Esophagus squamous epithelium (tissue), 4 donors: Measurements from ENCODE around the gene KCNK1.

Source experiments
- CTCF ChIP-seq, 6 experiments: fragments of 450-650 bp in 4 of 6; fragments of 200-600 bp in 2 of 6; sonication (generic) in 2 of 6; IDR thresholded peaks; one replicate each; pipeline ENCODE4 v1.5.1; 2016 to 2019; ENCODE audit warnings: antibody characterized with exemption in 6 of 6, mild to moderate bottlenecking in 4 of 6, moderate library complexity in 4 of 6
- POLR2A ChIP-seq, 4 donors: fragments of 450-650 bp; IDR thresholded peaks; one replicate each; pipeline ENCODE4 v1.6.1; 2017; ENCODE audit warnings: antibody characterized with exemption in 4 of 4, mild to moderate bottlenecking in 4 of 4, moderate library complexity in 3 of 4

- TF ChIP-seq CTCF (IDR thresholded peaks at IDR 0.05), result no peak
- no peak for TF ChIP-seq POLR2A (IDR thresholded peaks at IDR 0.05)
Measured at GRCh38 chr1:233621923-233622322, 8.0 kb downstream of the KCNK1 start.
